Activated B cell treated with CpG ODN at 0.5 μM for 24 hours (primary cell): ENCODE data around the gene C2CD3. TPM values are rescaled to one million over a fixed set of nuclear protein-coding genes. Genes with fewer than 3 reads are reported as not detected.

Source experiments
- ATAC-seq: fragments of 200-7000 bp; cut with Tn5 transposase; one replicate; pipeline ENCODE4 v1.10.0; 2021; ENCODE audit warnings: low read depth, mild to moderate bottlenecking, moderate library complexity
- CTCF ChIA-PET: fragments of 350-600 bp; sonication (Branson Sonifier 250); formaldehyde crosslinking; loops from one replicate; lab custom pipeline; 2021; ENCODE audit warnings: antibody characterized with exemption; lab: Charles Lee
- POLR2A ChIA-PET: fragments of 350-600 bp; sonication (Branson Sonifier 250); formaldehyde crosslinking; loops from one replicate; lab custom pipeline; 2021; ENCODE audit warnings: antibody characterized with exemption; lab: Charles Lee
- DNase-seq: peaks from one replicate; pipeline ENCODE4 v3.0.0; 2022
- H3K27ac Mint-ChIP-seq: one replicate; pipeline ENCODE4 v1.8.0; 2020; ENCODE audit warnings: mixed read lengths
- H3K27me3 Mint-ChIP-seq: one replicate; pipeline ENCODE4 v1.8.0; 2021; ENCODE audit warnings: mixed read lengths
- H3K36me3 Mint-ChIP-seq: one replicate; pipeline ENCODE4 v1.8.0; 2021; ENCODE audit warnings: low read depth, mixed read lengths
- H3K4me1 Mint-ChIP-seq: one replicate; pipeline ENCODE4 v1.8.0; 2021; ENCODE audit warnings: mixed read lengths
- H3K4me3 Mint-ChIP-seq: one replicate; pipeline ENCODE4 v1.8.0; 2020; ENCODE audit warnings: mild to moderate bottlenecking, mixed read lengths
- H3K9me3 Mint-ChIP-seq: one replicate; pipeline ENCODE4 v1.8.0; 2020; ENCODE audit warnings: mixed read lengths
- intact Hi-C: fragments of 100-400 bp; cut with micrococcal nuclease; formaldehyde crosslinking; loops from one replicate; pipeline ENCODE4 v1.15.1; 2024
- total RNA-seq: library from RNA; stranded (reverse); gene quantifications from 2 replicates; pipeline ENCODE4 v1.2.3, GENCODE V29; 2022
- TF ChIP-seq, protein P1 (sequence below): fragments of 200-600 bp; IDR thresholded peaks from one replicate; pipeline ENCODE4 v1.8.0; 2022; ENCODE audit warnings: antibody characterized with exemption, mild to moderate bottlenecking

Gene C2CD3
- total RNA-seq, 1 donor from 2014 or later: 50.3 TPM

DNA sequence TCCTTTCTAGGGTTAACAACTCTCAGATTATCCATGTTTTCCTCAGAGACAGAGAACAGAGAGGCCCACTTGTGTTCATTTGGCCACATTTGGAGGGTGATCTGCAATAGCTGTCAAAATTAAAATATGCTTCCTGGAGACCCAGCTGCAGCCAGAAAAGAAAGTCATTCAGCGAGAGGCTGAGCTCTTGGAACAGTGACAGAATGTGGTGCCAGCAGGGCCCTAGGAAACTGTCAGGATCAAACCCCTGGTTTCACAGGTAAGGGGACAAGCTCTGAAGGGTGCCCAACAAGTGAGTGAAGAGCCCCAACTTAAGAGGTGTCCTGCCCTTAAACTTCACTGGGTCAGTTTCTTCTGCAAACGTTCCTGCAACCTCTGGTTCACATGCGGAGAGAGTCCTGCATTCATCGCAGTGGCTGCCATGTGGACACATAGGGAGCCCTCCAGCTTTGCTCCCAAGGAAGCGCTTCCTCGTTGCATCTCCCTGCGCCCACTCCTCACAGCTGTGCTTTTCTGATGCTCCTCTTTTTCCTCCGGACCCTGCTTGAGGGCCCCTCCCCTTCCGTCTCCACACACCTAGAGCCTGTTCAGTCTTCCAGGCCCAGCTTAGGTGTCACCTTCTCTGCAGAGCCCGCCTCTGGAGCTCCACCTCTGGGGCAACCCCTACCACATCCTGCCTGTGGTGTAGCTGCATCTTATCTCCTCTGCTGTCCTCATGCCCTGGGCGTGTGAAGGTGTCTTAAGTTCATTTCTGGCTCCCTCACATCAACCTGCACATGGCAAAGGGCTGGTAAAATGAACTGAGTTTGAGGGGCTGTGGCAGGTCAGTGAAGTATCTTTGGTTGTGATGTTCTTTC lies 165.8 kb downstream of the C2CD3 start:
- Mint-ChIP-seq H3K4me3 (peak overlapping the region; percentile 8), H3K9me3 (no peaks in the 10 kb centered on the region), H3K4me1 (peaks cover 39% of the 10 kb centered on the region), H3K36me3 (peaks cover 30% of the 10 kb centered on the region), H3K27ac (peak overlapping the region; percentile 75), H3K27me3 (no peaks in the 10 kb centered on the region)
- TF ChIP-seq, protein P1, sequence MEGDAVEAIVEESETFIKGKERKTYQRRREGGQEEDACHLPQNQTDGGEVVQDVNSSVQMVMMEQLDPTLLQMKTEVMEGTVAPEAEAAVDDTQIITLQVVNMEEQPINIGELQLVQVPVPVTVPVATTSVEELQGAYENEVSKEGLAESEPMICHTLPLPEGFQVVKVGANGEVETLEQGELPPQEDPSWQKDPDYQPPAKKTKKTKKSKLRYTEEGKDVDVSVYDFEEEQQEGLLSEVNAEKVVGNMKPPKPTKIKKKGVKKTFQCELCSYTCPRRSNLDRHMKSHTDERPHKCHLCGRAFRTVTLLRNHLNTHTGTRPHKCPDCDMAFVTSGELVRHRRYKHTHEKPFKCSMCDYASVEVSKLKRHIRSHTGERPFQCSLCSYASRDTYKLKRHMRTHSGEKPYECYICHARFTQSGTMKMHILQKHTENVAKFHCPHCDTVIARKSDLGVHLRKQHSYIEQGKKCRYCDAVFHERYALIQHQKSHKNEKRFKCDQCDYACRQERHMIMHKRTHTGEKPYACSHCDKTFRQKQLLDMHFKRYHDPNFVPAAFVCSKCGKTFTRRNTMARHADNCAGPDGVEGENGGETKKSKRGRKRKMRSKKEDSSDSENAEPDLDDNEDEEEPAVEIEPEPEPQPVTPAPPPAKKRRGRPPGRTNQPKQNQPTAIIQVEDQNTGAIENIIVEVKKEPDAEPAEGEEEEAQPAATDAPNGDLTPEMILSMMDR: no peak
- ATAC-seq: peak; percentile 98
- no peak for DNase-seq
- ChIA-PET POLR2A (interaction anchor here (0.9 to 2.1 kb wide), 9 partner anchors 9 to 35 kb away, joined by 3 to 13 read pairs (median 5); partner anchors contain the start of gene UCP2), CTCF (interaction anchor here (0.6 to 1.8 kb wide), 3 partner anchors 10 to 40 kb away, joined by 3 to 7 read pairs (median 3); no protein-coding TSS in a partner anchor)
- intact Hi-C loops: loop anchor here (1.0 to 2.0 kb wide), 2 partner anchors 8 to 16 kb away; no protein-coding TSS in a partner anchor

DNA sequence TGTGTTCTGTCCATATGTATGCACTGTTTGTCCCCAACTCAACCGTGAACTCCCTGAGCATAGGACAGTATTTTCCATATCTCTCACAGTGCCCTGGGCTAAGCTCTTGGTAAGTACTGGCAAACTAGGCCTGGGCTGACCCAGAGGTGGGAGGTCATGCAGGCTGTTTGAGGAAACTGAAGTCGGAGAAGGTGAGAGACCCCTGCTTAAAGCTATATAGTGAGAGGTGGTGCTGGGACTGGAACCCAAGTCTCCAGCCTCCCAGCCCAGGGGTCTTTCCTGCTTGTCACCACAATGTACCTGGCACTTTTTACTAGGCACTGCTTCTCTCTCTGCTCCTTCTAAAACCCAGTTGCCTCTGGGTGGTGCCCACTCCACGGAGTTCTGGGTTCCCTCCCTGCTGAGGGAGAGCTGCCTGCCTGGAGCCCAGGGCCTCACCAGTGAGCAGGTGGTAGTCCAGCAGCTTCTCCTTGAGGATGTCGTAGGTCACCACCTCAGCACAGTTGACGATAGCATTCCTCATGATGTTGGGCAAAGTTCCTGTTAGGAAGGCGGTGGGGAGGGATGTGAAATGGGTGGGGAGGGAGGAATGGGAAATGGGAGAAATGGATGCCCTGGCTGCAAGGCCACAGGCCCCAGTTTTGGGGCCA lies 166.6 kb downstream of the C2CD3 start:
- H3K4me3 Mint-ChIP-seq: no peak overlapping the region
- intact Hi-C loops: loop anchor here (2.0 kb wide), 1 partner anchor 17 kb away; no protein-coding TSS in a partner anchor
- H3K4me1 Mint-ChIP-seq: peaks cover 44% of the 10 kb centered on the region
- H3K27ac Mint-ChIP-seq: no peak overlapping the region
- no peaks in the 10 kb centered on the region for H3K9me3 Mint-ChIP-seq
- POLR2A ChIA-PET: interaction anchor here (0.9 to 2.1 kb wide), 5 partner anchors 9 to 34 kb away, joined by 3 to 10 read pairs (median 7); no protein-coding TSS in a partner anchor
- TF ChIP-seq, protein P1: no peak
- H3K27me3 Mint-ChIP-seq: no peaks in the 10 kb centered on the region
- ATAC-seq (no peak), DNase-seq (no peak)
- CTCF ChIA-PET: interaction anchor here (0.6 to 1.8 kb wide), 3 partner anchors 10 to 39 kb away, joined by 3 to 7 read pairs (median 3); no protein-coding TSS in a partner anchor
- peaks cover 30% of the 10 kb centered on the region for H3K36me3 Mint-ChIP-seq

DNA sequence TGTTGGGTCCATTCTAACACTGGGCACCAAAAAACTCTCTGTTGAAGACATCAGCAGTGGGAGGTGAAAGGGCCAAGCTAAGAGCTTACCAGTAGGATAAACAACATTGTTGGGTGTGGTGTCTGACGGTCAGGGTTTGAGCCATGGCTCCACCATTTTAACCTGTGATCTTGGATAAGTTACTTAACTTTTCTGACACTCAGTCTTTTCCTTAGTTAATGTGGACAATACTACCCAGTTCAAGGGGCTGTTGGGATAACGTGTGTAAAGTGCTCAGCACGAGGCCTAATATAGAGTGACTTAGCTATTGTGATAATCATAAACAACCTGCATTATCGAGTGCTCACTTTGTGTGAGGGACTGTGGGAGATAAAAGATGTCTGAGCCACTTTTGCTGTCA lies 168.0 kb downstream of the C2CD3 start:
- Mint-ChIP-seq H3K27ac (peak overlapping the region; percentile 4), H3K36me3 (peaks cover 30% of the 10 kb centered on the region), H3K9me3 (no peaks in the 10 kb centered on the region), H3K4me1 (peaks cover 48% of the 10 kb centered on the region), H3K27me3 (no peaks in the 10 kb centered on the region), H3K4me3 (no peak overlapping the region)
- TF ChIP-seq, protein P1: no peak
- DNase-seq: no peak
- ATAC-seq: no peak
- intact Hi-C loops: no loop called here
- ChIA-PET CTCF (no interaction called here), POLR2A (interaction anchor here (17.5 kb wide), 1 partner anchor 27 kb away, joined by 425 read pairs; the partner anchor contains the start of gene UCP2)

DNA sequence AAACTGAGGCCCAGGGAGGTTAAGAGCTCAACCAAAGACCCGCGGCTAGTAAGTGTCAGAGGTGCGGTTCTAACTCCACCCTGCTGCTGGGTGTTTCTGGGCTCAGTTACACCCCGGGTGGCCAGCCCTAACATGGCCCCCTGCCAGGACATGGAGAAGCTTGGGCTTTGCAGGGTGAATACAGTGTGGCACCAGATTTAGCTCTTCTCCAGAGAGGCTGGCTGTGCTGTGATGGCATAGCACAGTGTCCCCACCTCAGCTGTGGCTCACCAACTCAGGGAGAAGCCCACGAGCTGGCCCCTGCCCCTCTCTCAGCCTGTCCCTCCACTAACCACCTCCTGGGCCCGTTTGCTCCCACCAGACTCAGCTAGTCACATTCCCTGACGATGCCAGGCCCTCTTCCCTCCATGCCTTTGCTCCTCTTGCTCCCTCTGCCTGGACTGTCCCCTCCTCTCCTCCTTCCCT lies 168.9 kb downstream of the C2CD3 start:
- TF ChIP-seq, protein P1: no peak
- ATAC-seq (no peak), DNase-seq (no peak)
- intact Hi-C loops: no loop called here
- Mint-ChIP-seq H3K27me3 (no peaks in the 10 kb centered on the region), H3K4me3 (no peak overlapping the region), H3K27ac (no peak overlapping the region), H3K9me3 (no peaks in the 10 kb centered on the region), H3K36me3 (peaks cover 30% of the 10 kb centered on the region), H3K4me1 (peaks cover 57% of the 10 kb centered on the region)
- CTCF ChIA-PET: no interaction called here
- POLR2A ChIA-PET: interaction anchor here (17.5 kb wide), 1 partner anchor 26 kb away, joined by 425 read pairs; the partner anchor contains the start of gene UCP2
